WTC11 (cell line): ENCODE data around the gene OCRL.

Source experiments
- ARID4B ChIP-seq: sonication (generic); formaldehyde crosslinking; IDR thresholded peaks from 2 replicates; pipeline ENCODE4 v1.8.0; 2023; ENCODE audit warnings: missing genetic modification reagents, mild to moderate bottlenecking, borderline replicate concordance
- CBFB ChIP-seq: sonication (generic); formaldehyde crosslinking; IDR thresholded peaks from 2 replicates; pipeline ENCODE4 v1.8.1; 2022; ENCODE audit warnings: mild to moderate bottlenecking, low read depth, missing genetic modification reagents
- HMGXB4 ChIP-seq: sonication (generic); formaldehyde crosslinking; IDR thresholded peaks from 2 replicates; pipeline ENCODE4 v1.8.1; 2023; ENCODE audit warnings: mild to moderate bottlenecking, moderate library complexity, missing genetic modification reagents
- MAX ChIP-seq: sonication (generic); formaldehyde crosslinking; IDR thresholded peaks from 2 replicates; pipeline ENCODE4 v1.8.0; 2022; ENCODE audit warnings: mild to moderate bottlenecking, missing genetic modification reagents
- NR3C1 ChIP-seq: sonication (generic); formaldehyde crosslinking; conservative IDR thresholded peaks from 2 replicates; pipeline ENCODE4 v1.8.1; 2023; ENCODE audit warnings: low read depth, mild to moderate bottlenecking, missing genetic modification reagents
- ZNF232 ChIP-seq: sonication (generic); formaldehyde crosslinking; IDR thresholded peaks from 2 replicates; pipeline ENCODE4 v1.8.0; 2022; ENCODE audit warnings: mild to moderate bottlenecking, missing genetic modification reagents
- TF ChIP-seq, protein P1 (sequence below): fragments of 200-600 bp; IDR thresholded peaks from 2 replicates; pipeline ENCODE4 v1.8.0; 2022; ENCODE audit warnings: antibody characterized with exemption
- TF ChIP-seq, protein P2 (sequence below): sonication (generic); formaldehyde crosslinking; IDR thresholded peaks from 2 replicates; pipeline ENCODE4 v1.8.1; 2022; ENCODE audit warnings: low read depth, missing genetic modification reagents, borderline replicate concordance

DNA sequence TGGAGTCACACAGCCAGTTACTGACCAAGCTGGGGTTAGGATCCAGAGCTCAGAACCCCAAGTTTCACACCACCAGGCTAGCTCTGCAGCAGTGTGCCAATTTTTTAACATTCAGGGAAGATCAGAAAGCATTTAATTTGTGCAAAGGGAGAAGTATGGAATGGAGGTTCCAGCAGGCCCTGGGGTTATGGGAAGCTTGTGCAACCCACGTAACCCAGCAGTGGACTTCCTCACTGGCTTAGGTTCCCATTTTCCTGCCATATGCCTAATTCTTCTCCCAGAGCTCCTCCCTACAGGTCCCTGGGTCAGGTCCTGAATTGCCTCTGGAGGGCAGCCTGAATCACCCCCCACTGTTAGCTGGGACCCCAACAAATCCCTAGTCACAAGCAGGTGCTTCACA lies 100.7 kb downstream of the OCRL start:
- TF ChIP-seq HMGXB4 (CRISPR knock-in tag) (no peak), ZNF232 (no peak), ARID4B (CRISPR knock-in tag) (no peak), CBFB (CRISPR knock-in tag) (no peak), MAX (CRISPR knock-in tag) (no peak), NR3C1 (CRISPR knock-in tag) (no peak)
- TF ChIP-seq, protein P1, sequence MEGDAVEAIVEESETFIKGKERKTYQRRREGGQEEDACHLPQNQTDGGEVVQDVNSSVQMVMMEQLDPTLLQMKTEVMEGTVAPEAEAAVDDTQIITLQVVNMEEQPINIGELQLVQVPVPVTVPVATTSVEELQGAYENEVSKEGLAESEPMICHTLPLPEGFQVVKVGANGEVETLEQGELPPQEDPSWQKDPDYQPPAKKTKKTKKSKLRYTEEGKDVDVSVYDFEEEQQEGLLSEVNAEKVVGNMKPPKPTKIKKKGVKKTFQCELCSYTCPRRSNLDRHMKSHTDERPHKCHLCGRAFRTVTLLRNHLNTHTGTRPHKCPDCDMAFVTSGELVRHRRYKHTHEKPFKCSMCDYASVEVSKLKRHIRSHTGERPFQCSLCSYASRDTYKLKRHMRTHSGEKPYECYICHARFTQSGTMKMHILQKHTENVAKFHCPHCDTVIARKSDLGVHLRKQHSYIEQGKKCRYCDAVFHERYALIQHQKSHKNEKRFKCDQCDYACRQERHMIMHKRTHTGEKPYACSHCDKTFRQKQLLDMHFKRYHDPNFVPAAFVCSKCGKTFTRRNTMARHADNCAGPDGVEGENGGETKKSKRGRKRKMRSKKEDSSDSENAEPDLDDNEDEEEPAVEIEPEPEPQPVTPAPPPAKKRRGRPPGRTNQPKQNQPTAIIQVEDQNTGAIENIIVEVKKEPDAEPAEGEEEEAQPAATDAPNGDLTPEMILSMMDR = no peak
- TF ChIP-seq, protein P2, sequence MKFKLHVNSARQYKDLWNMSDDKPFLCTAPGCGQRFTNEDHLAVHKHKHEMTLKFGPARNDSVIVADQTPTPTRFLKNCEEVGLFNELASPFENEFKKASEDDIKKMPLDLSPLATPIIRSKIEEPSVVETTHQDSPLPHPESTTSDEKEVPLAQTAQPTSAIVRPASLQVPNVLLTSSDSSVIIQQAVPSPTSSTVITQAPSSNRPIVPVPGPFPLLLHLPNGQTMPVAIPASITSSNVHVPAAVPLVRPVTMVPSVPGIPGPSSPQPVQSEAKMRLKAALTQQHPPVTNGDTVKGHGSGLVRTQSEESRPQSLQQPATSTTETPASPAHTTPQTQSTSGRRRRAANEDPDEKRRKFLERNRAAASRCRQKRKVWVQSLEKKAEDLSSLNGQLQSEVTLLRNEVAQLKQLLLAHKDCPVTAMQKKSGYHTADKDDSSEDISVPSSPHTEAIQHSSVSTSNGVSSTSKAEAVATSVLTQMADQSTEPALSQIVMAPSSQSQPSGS (CRISPR knock-in tag) = no peak
